Measurements from ENCODE around the gene KRT4.

Gene KRT4

DNA sequence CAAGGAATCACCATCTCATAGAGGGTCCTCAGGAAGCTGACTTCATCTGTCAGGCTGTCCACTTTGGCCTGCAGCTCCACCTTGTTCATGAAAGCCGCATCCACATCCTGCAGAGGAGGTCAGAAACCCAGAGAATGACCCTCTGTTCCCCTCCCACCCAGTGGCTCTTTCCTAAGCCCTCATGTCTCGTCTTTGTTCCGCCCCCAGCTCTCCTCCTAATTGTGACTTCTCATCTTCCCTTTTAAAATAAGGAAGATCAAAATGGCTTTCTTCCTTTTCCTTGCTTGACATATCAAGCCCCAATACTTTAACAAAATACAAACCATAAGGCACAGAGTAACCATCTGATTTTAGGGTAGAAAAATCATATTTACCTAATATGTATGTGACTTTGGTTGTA lies 41.1 kb downstream of the KRT4 start:
- H3K27me3 ChIP-seq (ENCODE audit: insufficient read depth, low read length, poor library complexity): no peaks in the 10 kb centered on the region
- H2BK15ac ChIP-seq (replicated peaks; ENCODE audit: low read depth): no peak overlapping the region
- H3K4ac ChIP-seq (ENCODE audit: low read depth, low read length): no peak overlapping the region
- H3K9ac ChIP-seq (ENCODE audit: low read length): no peak overlapping the region
- H4K5ac ChIP-seq (ENCODE audit: low read length): no peak overlapping the region
- no peak for DNase-seq
- H3K4me1 ChIP-seq (ENCODE audit: control insufficient read depth, low read depth, low read length): no peaks in the 10 kb centered on the region
- no peak overlapping the region for H3K4me3 ChIP-seq (ENCODE audit: low read length)
- H4K8ac ChIP-seq (ENCODE audit: low read depth, low read length): no peak overlapping the region
- H3K23ac ChIP-seq (ENCODE audit: low read length): no peak overlapping the region
- no peak overlapping the region for H3K27ac ChIP-seq (ENCODE audit: low read depth, low read length)
- H3K18ac ChIP-seq (ENCODE audit: low read length): no peak overlapping the region
- no peak overlapping the region for H2BK120ac ChIP-seq (ENCODE audit: low read depth, low read length)
- H3K56ac ChIP-seq (ENCODE audit: low read length): no peak overlapping the region
- H2BK5ac ChIP-seq (ENCODE audit: low read length): no peak overlapping the region
- H3K79me1 ChIP-seq (ENCODE audit: low read length): no peaks in the 10 kb centered on the region
- no CpG with 5 or more reads among the region's 3 CpGs for WGBS (ENCODE audit: extremely low coverage, insufficient coverage, low lambda C conversion rate)
- no peaks in the 10 kb centered on the region for H3K36me3 ChIP-seq (ENCODE audit: control insufficient read depth, insufficient read depth, low read length)
- H3K79me2 ChIP-seq (ENCODE audit: control insufficient read depth, insufficient read depth, low read length): no peaks in the 10 kb centered on the region
- H3K4me2 ChIP-seq (ENCODE audit: low read length): no peak overlapping the region
- H2AK5ac ChIP-seq (ENCODE audit: low read length): no peak overlapping the region

DNA sequence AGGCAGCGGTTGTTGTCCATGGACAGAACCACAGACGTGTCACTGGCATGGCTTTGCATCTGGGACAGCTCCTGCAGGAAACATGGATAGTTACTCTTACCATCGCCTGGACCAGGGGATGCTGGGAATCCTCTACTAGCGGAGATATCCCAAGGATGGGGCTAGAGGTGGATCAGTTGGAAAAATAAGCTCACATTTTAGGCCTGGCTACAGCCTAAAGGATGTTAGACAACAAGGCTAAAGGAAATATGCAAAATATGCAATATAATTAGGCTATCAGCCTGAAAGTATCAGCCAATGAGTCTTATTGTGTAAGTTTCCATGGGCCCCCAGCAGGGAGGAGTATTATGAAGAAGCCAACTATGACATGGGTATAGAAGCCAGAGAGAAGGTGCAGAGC lies 41.7 kb downstream of the KRT4 start:
- Histone ChIP-seq H3K79me1 (ENCODE audit: low read length) (no peaks in the 10 kb centered on the region), H4K8ac (ENCODE audit: low read depth, low read length) (no peak overlapping the region), H3K4me1 (ENCODE audit: control insufficient read depth, low read depth, low read length) (no peaks in the 10 kb centered on the region), H3K4me3 (ENCODE audit: low read length) (no peak overlapping the region), H4K5ac (ENCODE audit: low read length) (no peak overlapping the region), H2AK5ac (ENCODE audit: low read length) (no peak overlapping the region), H3K27ac (ENCODE audit: low read depth, low read length) (no peak overlapping the region), H3K36me3 (ENCODE audit: control insufficient read depth, insufficient read depth, low read length) (no peaks in the 10 kb centered on the region), H3K18ac (ENCODE audit: low read length) (no peak overlapping the region), H3K79me2 (ENCODE audit: control insufficient read depth, insufficient read depth, low read length) (no peaks in the 10 kb centered on the region), H2BK120ac (ENCODE audit: low read depth, low read length) (no peak overlapping the region), H2BK15ac (replicated peaks; ENCODE audit: low read depth) (no peak overlapping the region), H3K4me2 (ENCODE audit: low read length) (no peak overlapping the region), H3K9ac (ENCODE audit: low read length) (no peak overlapping the region), H3K23ac (ENCODE audit: low read length) (no peak overlapping the region), H2BK5ac (ENCODE audit: low read length) (no peak overlapping the region), H3K56ac (ENCODE audit: low read length) (no peak overlapping the region), H3K4ac (ENCODE audit: low read depth, low read length) (no peak overlapping the region), H3K27me3 (ENCODE audit: insufficient read depth, low read length, poor library complexity) (no peaks in the 10 kb centered on the region)
- no CpG with 5 or more reads among the region's 4 CpGs for WGBS (ENCODE audit: extremely low coverage, insufficient coverage, low lambda C conversion rate)
- DNase-seq: no peak

DNA sequence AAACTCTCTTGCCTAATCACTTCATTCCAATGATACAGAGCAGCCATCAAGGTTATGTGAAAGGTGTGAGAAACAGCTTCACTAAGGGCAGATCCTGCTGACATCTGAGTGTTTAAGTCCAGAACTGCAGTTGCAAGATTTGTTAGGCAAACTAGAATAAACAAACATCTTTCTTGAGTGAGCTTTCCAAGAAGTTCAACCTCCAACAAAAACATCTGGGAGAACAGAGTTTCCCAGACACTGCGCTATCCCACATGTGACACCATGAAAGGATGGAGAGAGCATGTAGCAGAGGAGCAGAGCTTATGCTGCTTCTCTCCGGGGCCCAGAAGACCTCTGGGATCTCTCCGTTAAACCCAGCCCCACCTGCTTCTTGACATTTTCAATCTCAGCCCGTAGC lies 42.4 kb downstream of the KRT4 start:
- no peaks in the 10 kb centered on the region for H3K4me1 ChIP-seq (ENCODE audit: control insufficient read depth, low read depth, low read length)
- DNase-seq: no peak
- H3K79me2 ChIP-seq (ENCODE audit: control insufficient read depth, insufficient read depth, low read length): no peaks in the 10 kb centered on the region
- no peak overlapping the region for H2BK120ac ChIP-seq (ENCODE audit: low read depth, low read length)
- no peak overlapping the region for H3K18ac ChIP-seq (ENCODE audit: low read length)
- no peak overlapping the region for H3K56ac ChIP-seq (ENCODE audit: low read length)
- no peak overlapping the region for H3K4me3 ChIP-seq (ENCODE audit: low read length)
- H3K27ac ChIP-seq (ENCODE audit: low read depth, low read length): no peak overlapping the region
- H3K4me2 ChIP-seq (ENCODE audit: low read length): no peak overlapping the region
- H3K23ac ChIP-seq (ENCODE audit: low read length): no peak overlapping the region
- no peak overlapping the region for H2BK15ac ChIP-seq (replicated peaks; ENCODE audit: low read depth)
- no peaks in the 10 kb centered on the region for H3K36me3 ChIP-seq (ENCODE audit: control insufficient read depth, insufficient read depth, low read length)
- H2AK5ac ChIP-seq (ENCODE audit: low read length): no peak overlapping the region
- no peak overlapping the region for H4K8ac ChIP-seq (ENCODE audit: low read depth, low read length)
- H3K9ac ChIP-seq (ENCODE audit: low read length): no peak overlapping the region
- H3K79me1 ChIP-seq (ENCODE audit: low read length): no peaks in the 10 kb centered on the region
- WGBS (ENCODE audit: extremely low coverage, insufficient coverage, low lambda C conversion rate): no CpG with 5 or more reads among the region's 4 CpGs
- no peak overlapping the region for H2BK5ac ChIP-seq (ENCODE audit: low read length)
- H4K5ac ChIP-seq (ENCODE audit: low read length): no peak overlapping the region
- H3K4ac ChIP-seq (ENCODE audit: low read depth, low read length): no peak overlapping the region
- H3K27me3 ChIP-seq (ENCODE audit: insufficient read depth, low read length, poor library complexity): no peaks in the 10 kb centered on the region

DNA sequence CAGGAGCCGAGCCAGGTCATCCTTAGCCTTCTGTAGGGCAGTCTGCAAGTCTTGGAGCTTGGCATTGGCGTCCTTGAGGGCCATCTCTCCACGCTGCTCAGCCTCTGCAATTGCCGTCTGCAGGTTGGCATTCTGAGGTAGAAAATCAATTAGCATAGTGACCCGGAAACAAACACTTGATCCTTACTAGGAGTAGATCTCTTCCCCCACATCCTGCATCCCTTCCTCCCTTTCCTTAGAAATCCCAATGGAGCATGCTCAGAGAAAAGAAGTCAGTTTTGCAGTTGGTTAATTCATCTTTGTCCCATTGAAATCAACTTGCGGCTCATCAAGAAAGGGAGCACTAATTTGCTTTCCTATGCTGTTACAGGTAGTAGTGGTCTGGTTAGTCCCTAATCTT lies 42.8 kb downstream of the KRT4 start:
- H3K9ac ChIP-seq (ENCODE audit: low read length): no peak overlapping the region
- no peaks in the 10 kb centered on the region for H3K79me1 ChIP-seq (ENCODE audit: low read length)
- H3K27ac ChIP-seq (ENCODE audit: low read depth, low read length): no peak overlapping the region
- H3K79me2 ChIP-seq (ENCODE audit: control insufficient read depth, insufficient read depth, low read length): no peaks in the 10 kb centered on the region
- no peak overlapping the region for H2BK120ac ChIP-seq (ENCODE audit: low read depth, low read length)
- no CpG with 5 or more reads among the region's 6 CpGs for WGBS (ENCODE audit: extremely low coverage, insufficient coverage, low lambda C conversion rate)
- DNase-seq: no peak
- no peak overlapping the region for H3K4me3 ChIP-seq (ENCODE audit: low read length)
- no peaks in the 10 kb centered on the region for H3K4me1 ChIP-seq (ENCODE audit: control insufficient read depth, low read depth, low read length)
- H4K5ac ChIP-seq (ENCODE audit: low read length): no peak overlapping the region
- H3K18ac ChIP-seq (ENCODE audit: low read length): no peak overlapping the region
- H3K36me3 ChIP-seq (ENCODE audit: control insufficient read depth, insufficient read depth, low read length): no peaks in the 10 kb centered on the region
- no peak overlapping the region for H3K56ac ChIP-seq (ENCODE audit: low read length)
- no peak overlapping the region for H3K23ac ChIP-seq (ENCODE audit: low read length)
- H2BK5ac ChIP-seq (ENCODE audit: low read length): no peak overlapping the region
- no peaks in the 10 kb centered on the region for H3K27me3 ChIP-seq (ENCODE audit: insufficient read depth, low read length, poor library complexity)
- no peak overlapping the region for H3K4ac ChIP-seq (ENCODE audit: low read depth, low read length)
- no peak overlapping the region for H2BK15ac ChIP-seq (replicated peaks; ENCODE audit: low read depth)
- H2AK5ac ChIP-seq (ENCODE audit: low read length): no peak overlapping the region
- no peak overlapping the region for H4K8ac ChIP-seq (ENCODE audit: low read depth, low read length)
- no peak overlapping the region for H3K4me2 ChIP-seq (ENCODE audit: low read length)

DNA sequence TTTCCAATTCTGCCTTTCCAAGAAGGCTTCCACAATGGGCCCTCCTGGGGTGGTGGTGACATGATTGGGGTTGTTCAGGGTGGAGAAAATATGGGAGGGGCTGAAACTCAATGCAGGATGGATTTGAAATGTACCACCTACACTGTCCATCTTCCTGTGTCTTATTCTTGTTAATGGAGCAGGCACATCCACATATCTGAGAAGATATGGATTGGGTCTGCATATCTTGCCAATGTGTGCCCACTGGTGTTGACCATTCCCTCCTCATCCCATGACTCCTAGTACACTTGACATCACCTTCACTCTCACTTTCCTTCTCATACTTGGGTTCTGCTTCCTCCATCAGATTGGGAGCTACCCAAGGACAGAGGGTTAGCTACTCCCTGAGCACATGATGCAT lies 44.0 kb downstream of the KRT4 start:
- no peak overlapping the region for H3K56ac ChIP-seq (ENCODE audit: low read length)
- H3K36me3 ChIP-seq (ENCODE audit: control insufficient read depth, insufficient read depth, low read length): no peaks in the 10 kb centered on the region
- no peak overlapping the region for H3K4me2 ChIP-seq (ENCODE audit: low read length)
- H3K9ac ChIP-seq (ENCODE audit: low read length): no peak overlapping the region
- H3K27ac ChIP-seq (ENCODE audit: low read depth, low read length): no peak overlapping the region
- no peak overlapping the region for H2BK5ac ChIP-seq (ENCODE audit: low read length)
- H3K4me1 ChIP-seq (ENCODE audit: control insufficient read depth, low read depth, low read length): no peaks in the 10 kb centered on the region
- H3K27me3 ChIP-seq (ENCODE audit: insufficient read depth, low read length, poor library complexity): no peaks in the 10 kb centered on the region
- H4K5ac ChIP-seq (ENCODE audit: low read length): no peak overlapping the region
- no peak overlapping the region for H2AK5ac ChIP-seq (ENCODE audit: low read length)
- H3K18ac ChIP-seq (ENCODE audit: low read length): no peak overlapping the region
- H2BK15ac ChIP-seq (replicated peaks; ENCODE audit: low read depth): no peak overlapping the region
- H3K23ac ChIP-seq (ENCODE audit: low read length): no peak overlapping the region
- no peak overlapping the region for H2BK120ac ChIP-seq (ENCODE audit: low read depth, low read length)
- no peaks in the 10 kb centered on the region for H3K79me1 ChIP-seq (ENCODE audit: low read length)
- no peak for DNase-seq
- H3K79me2 ChIP-seq (ENCODE audit: control insufficient read depth, insufficient read depth, low read length): no peaks in the 10 kb centered on the region
- H4K8ac ChIP-seq (ENCODE audit: low read depth, low read length): no peak overlapping the region
- H3K4me3 ChIP-seq (ENCODE audit: low read length): no peak overlapping the region
- no peak overlapping the region for H3K4ac ChIP-seq (ENCODE audit: low read depth, low read length)

DNA sequence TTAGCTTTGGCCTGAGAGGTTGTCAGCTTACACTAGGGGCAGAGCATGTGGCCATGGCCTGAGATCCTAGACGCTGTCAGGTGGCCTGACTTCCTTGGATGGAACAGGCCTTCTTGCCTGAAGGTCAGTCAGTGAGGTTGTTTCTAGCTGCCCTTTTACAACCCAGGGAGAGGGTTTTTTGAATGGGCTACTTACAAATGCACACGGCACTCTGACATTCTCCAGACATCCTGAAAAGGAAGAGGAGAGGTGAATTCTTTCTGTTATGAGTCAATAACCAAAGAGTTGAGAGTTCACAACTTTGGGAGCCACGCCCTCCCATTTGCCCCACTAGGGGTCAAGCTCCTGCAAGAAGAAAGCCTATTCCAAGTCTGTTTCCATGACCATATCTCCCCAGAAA lies 44.6 kb downstream of the KRT4 start:
- Histone ChIP-seq H2BK5ac (ENCODE audit: low read length) (no peak overlapping the region), H3K4me3 (ENCODE audit: low read length) (no peak overlapping the region), H2BK15ac (replicated peaks; ENCODE audit: low read depth) (no peak overlapping the region), H3K56ac (ENCODE audit: low read length) (no peak overlapping the region), H3K4me2 (ENCODE audit: low read length) (no peak overlapping the region), H3K36me3 (ENCODE audit: control insufficient read depth, insufficient read depth, low read length) (no peaks in the 10 kb centered on the region), H2BK120ac (ENCODE audit: low read depth, low read length) (no peak overlapping the region), H4K5ac (ENCODE audit: low read length) (no peak overlapping the region), H4K8ac (ENCODE audit: low read depth, low read length) (no peak overlapping the region), H3K9ac (ENCODE audit: low read length) (no peak overlapping the region), H3K23ac (ENCODE audit: low read length) (no peak overlapping the region), H3K27ac (ENCODE audit: low read depth, low read length) (no peak overlapping the region), H3K79me1 (ENCODE audit: low read length) (no peaks in the 10 kb centered on the region), H3K79me2 (ENCODE audit: control insufficient read depth, insufficient read depth, low read length) (no peaks in the 10 kb centered on the region), H2AK5ac (ENCODE audit: low read length) (no peak overlapping the region), H3K4ac (ENCODE audit: low read depth, low read length) (no peak overlapping the region), H3K4me1 (ENCODE audit: control insufficient read depth, low read depth, low read length) (no peaks in the 10 kb centered on the region), H3K27me3 (ENCODE audit: insufficient read depth, low read length, poor library complexity) (no peaks in the 10 kb centered on the region), H3K18ac (ENCODE audit: low read length) (no peak overlapping the region)
- WGBS (ENCODE audit: extremely low coverage, insufficient coverage, low lambda C conversion rate): no CpG with 5 or more reads among the region's 3 CpGs
- no peak for DNase-seq
